ENCODE results near the gene DNMT1. TPM values are rescaled to one million over a fixed set of nuclear protein-coding genes. Genes with fewer than 3 reads are reported as not detected.

The DNMT1 gene
- total RNA-seq, 3 donors from 2014 or later, result 41.1 to 55.6 (median 55.6) TPM

GRCh38 chr19:10163536-10163935, 31.2 kb downstream of the DNMT1 start:
- intact Hi-C loops (cut with DNase I, micrococcal nuclease), result no loop called here
- ATAC-seq, result no peak

GRCh38 chr19:10159610-10160009, 35.1 kb downstream of the DNMT1 start:
- TF ChIP-seq CTCF (IDR thresholded peaks at IDR 0.05), result no peak
- Histone ChIP-seq H3K4me1 (ENCODE audit: low read depth) (no peaks in the 10 kb centered on the region), H3K9me3 (no peaks in the 10 kb centered on the region), H3K36me3 (ENCODE audit: low read depth) (no peaks in the 10 kb centered on the region), H3K4me3 (no peak overlapping the region)
- intact Hi-C loops (cut with DNase I, micrococcal nuclease), result no loop called here
- no peak for DNase-seq
- no peak for ATAC-seq

More at GRCh38 chr19:10163536-10163935, 31.2 kb downstream of the DNMT1 start:
- DNase-seq, result no peak
- H3K36me3 ChIP-seq (ENCODE audit: low read depth), result no peaks in the 10 kb centered on the region
- TF ChIP-seq CTCF (IDR thresholded peaks at IDR 0.05), result no peak
- no peaks in the 10 kb centered on the region for H3K9me3 ChIP-seq
- H3K4me3 ChIP-seq, result no peak overlapping the region
- H3K4me1 ChIP-seq (ENCODE audit: low read depth), result no peaks in the 10 kb centered on the region

- TF ChIP-seq CTCF (IDR thresholded peaks at IDR 0.05), result no peak
- DNase-seq, result peak in 1 of 3 donors; percentile 29
- Histone ChIP-seq H3K4me3 (no peak overlapping the region), H3K9me3 (no peaks in the 10 kb centered on the region), H3K4me1 (ENCODE audit: low read depth) (no peaks in the 10 kb centered on the region), H3K36me3 (ENCODE audit: low read depth) (no peaks in the 10 kb centered on the region)
- intact Hi-C loops (cut with DNase I, micrococcal nuclease), result no loop called here
- ATAC-seq, result no peak
Measured at GRCh38 chr19:10158485-10158884, 36.3 kb downstream of the DNMT1 start.

- no peak overlapping the region for H3K4me3 ChIP-seq
- H3K9me3 ChIP-seq, result no peaks in the 10 kb centered on the region
- H3K36me3 ChIP-seq (ENCODE audit: low read depth), result no peaks in the 10 kb centered on the region
- no peak for TF ChIP-seq CTCF (IDR thresholded peaks at IDR 0.05)
- DNase-seq (peak in 1 of 3 donors; percentile 5), ATAC-seq (no peak)
- intact Hi-C loops (cut with DNase I, micrococcal nuclease), result no loop called here
- H3K4me1 ChIP-seq (ENCODE audit: low read depth), result no peaks in the 10 kb centered on the region
Measured at GRCh38 chr19:10158071-10158470, 36.7 kb downstream of the DNMT1 start.

GRCh38 chr19:10155839-10156238, 38.9 kb downstream of the DNMT1 start:
- no peaks in the 10 kb centered on the region for H3K4me1 ChIP-seq (ENCODE audit: low read depth)
- H3K36me3 ChIP-seq (ENCODE audit: low read depth), result no peaks in the 10 kb centered on the region
- TF ChIP-seq CTCF (IDR thresholded peaks at IDR 0.05), result no peak
- no peak overlapping the region for H3K4me3 ChIP-seq
- DNase-seq, result no peak
- intact Hi-C loops (cut with DNase I, micrococcal nuclease), result no loop called here
- H3K9me3 ChIP-seq, result no peaks in the 10 kb centered on the region
- ATAC-seq, result no peak

- no peak for ATAC-seq
- intact Hi-C loops (cut with DNase I, micrococcal nuclease), result no loop called here
- Histone ChIP-seq H3K9me3 (no peaks in the 10 kb centered on the region), H3K36me3 (ENCODE audit: low read depth) (no peaks in the 10 kb centered on the region), H3K4me3 (no peak overlapping the region), H3K4me1 (ENCODE audit: low read depth) (no peaks in the 10 kb centered on the region)
- no peak for DNase-seq
- TF ChIP-seq CTCF (IDR thresholded peaks at IDR 0.05), result no peak
Measured at GRCh38 chr19:10152100-10152499, 42.7 kb downstream of the DNMT1 start.
